Islet of Langerhans (tissue), 1 donor: ENCODE data around the gene CDCA7L.
"Not testable (repeated sequence)": the region's sequence is repeated elsewhere in the genome, so short reads cannot be mapped to it uniquely, and the experiment has no call there.

Experiments
- FAIRE-seq: peaks from one replicate; lab custom pipeline; 2011; peaks lifted over from hg19 to GRCh38; lab: Jason Lieb, UNC

CDCA7L gene

GRCh38 chr7:21943436-21943835, 2.3 kb downstream of the CDCA7L start:
- no peak for FAIRE-seq

GRCh38 chr7:21942955-21943354, 2.7 kb downstream of the CDCA7L start:
- no peak for FAIRE-seq

GRCh38 chr7:21941611-21942141, 4.0 kb downstream of the CDCA7L start:
- no peak for FAIRE-seq

- FAIRE-seq, result no peak
These were observed 5.8 kb downstream of the CDCA7L start for GRCh38 chr7:21939858-21940372.

GRCh38 chr7:21939136-21939857, 6.4 kb downstream of the CDCA7L start:
- peak; percentile 95 for FAIRE-seq

- FAIRE-seq, result no peak
These were observed 7.2 kb downstream of the CDCA7L start for GRCh38 chr7:21938463-21938862.

- FAIRE-seq, result no peak
These were observed 10.9 kb downstream of the CDCA7L start for GRCh38 chr7:21934808-21935207.

- not testable (repeated sequence) for FAIRE-seq
These were observed 12.4 kb downstream of the CDCA7L start for GRCh38 chr7:21933293-21933692.

- no peak for FAIRE-seq
These were observed 18.0 kb downstream of the CDCA7L start for GRCh38 chr7:21927693-21928092.

GRCh38 chr7:21926448-21926847, 19.3 kb downstream of the CDCA7L start:
- FAIRE-seq, result no peak

GRCh38 chr7:21923658-21924057, 22.0 kb downstream of the CDCA7L start:
- no peak for FAIRE-seq

GRCh38 chr7:21922605-21923004, 23.1 kb downstream of the CDCA7L start:
- FAIRE-seq, result no peak

GRCh38 chr7:21920936-21921335, 24.8 kb downstream of the CDCA7L start:
- FAIRE-seq, result no peak

GRCh38 chr7:21918216-21918615, 27.5 kb downstream of the CDCA7L start:
- FAIRE-seq, result no peak

GRCh38 chr7:21916629-21917028, 29.1 kb downstream of the CDCA7L start:
- no peak for FAIRE-seq

GRCh38 chr7:21916176-21916575, 29.5 kb downstream of the CDCA7L start:
- FAIRE-seq, result no peak

- no peak for FAIRE-seq
These were observed 30.6 kb downstream of the CDCA7L start for GRCh38 chr7:21915140-21915539.

GRCh38 chr7:21914671-21915070, 31.0 kb downstream of the CDCA7L start:
- FAIRE-seq, result no peak

GRCh38 chr7:21912931-21913780, 32.5 kb downstream of the CDCA7L start:
- no peak for FAIRE-seq

GRCh38 chr7:21912305-21912704, 33.4 kb downstream of the CDCA7L start:
- FAIRE-seq, result no peak

GRCh38 chr7:21911341-21911875, 34.3 kb downstream of the CDCA7L start:
- no peak for FAIRE-seq

- FAIRE-seq, result no peak
These were observed 35.4 kb downstream of the CDCA7L start for GRCh38 chr7:21910253-21910652.

GRCh38 chr7:21908746-21909145, 37.0 kb downstream of the CDCA7L start:
- FAIRE-seq, result no peak
